CD4-positive, alpha-beta T cell treated with Interleukin-4 for 1 hour (primary cell): Measurements from ENCODE around the gene PTPRJ.
"Not testable (repeated sequence)": the region's sequence is repeated elsewhere in the genome, so short reads cannot be mapped to it uniquely, and the experiment has no call there.

ENCODE experiments used
- DNase-seq, 2 donors: peaks; one replicate each; pipeline ENCODE4 v3.0.0-alpha.2; 2020 to 2022

Gene PTPRJ

GRCh38 chr11:47980088-47980906 lies at the start of gene PTPRJ:
Gene PTPRJ, plus strand, starts transcription at chr11:47980559. Its CDS starts 354 bp downstream, at chr11:47980913.
- DNase-seq, result peak; percentile 53 to 74

GRCh38 chr11:47932544-47932943 lies 47.8 kb upstream of the PTPRJ start:
- no peak for DNase-seq

GRCh38 chr11:47933797-47934196 lies 46.6 kb upstream of the PTPRJ start:
- DNase-seq, result not testable (repeated sequence)

DNA sequence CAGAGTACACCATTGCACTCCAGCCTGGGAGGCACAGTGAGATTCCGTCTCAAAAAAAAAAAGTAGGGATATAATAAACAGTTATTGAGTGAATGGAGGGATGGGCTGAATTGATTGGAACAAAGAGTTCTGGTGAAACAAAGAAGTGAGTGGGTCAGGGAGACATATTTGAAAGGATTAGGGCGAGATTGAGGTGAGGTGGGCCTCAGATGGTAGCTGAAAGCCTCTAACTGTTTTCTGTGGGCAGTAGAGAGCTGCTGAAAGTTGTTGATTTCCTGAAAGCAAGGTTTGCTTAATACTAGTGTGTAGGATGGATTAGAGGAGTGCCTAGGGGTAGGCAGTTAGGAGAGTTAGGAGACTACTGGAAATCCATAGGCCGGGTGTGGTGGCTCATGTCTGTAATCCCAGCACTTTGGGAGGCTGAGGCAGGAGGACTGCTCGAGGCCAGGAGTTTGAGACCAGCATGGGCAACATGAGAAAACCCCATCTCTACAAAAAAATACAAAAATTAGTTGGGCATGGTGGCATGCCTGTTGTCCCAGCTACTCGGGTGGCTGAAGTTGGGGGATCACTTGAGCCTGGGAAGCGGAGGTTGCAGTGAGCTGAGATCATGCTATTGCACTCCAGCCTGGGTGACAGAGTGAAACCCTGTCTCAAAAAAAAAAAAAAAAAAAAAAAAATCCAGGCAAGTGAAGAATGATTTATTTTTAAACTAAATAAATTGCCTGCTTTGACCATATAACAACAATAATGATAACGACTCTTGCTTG lies 41.4 kb upstream of the PTPRJ start:
- no peak for DNase-seq

DNA sequence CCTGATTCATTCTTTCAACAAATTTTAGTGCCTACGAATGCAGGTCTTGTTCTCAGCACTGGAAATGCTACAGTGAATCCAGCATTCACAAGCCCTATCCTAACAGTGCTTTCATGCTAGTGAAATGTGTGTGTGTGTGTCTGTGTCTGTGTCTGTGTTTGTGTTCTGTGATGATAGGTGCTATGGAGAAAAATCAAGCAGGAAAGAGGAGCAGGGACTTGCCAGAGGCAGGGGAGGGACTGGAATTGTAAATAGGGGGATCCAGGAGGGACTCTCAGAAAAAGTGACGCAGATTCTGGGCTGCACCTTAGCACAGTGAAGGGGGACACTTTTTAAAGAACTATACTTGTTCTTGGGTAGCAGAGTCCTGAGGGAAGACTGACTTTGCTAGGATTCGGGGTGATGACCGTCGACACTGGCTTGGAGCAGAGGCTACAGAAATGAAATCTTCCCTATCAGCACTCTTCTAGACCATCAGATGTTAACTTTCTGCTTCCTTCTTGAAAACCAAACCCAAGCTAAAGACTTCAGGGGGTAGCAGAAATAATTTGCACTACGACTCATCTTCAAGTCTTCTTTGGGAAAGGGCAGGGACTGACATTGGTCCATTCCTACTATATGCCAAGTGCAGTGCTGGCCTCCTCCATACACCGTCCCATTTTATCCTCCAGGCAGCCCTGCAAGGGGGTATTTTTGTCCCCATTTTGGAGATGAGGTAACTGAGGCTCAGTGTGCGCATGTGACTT lies 39.3 kb upstream of the PTPRJ start:
- DNase-seq, result no peak

- no peak for DNase-seq
Observed at GRCh38 chr11:47941907-47942558, 38.3 kb upstream of the PTPRJ start.

GRCh38 chr11:47943721-47944586 lies 36.4 kb upstream of the PTPRJ start:
- DNase-seq, result no peak

- DNase-seq, result no peak
Observed at GRCh38 chr11:47944632-47945031, 35.7 kb upstream of the PTPRJ start.

DNA sequence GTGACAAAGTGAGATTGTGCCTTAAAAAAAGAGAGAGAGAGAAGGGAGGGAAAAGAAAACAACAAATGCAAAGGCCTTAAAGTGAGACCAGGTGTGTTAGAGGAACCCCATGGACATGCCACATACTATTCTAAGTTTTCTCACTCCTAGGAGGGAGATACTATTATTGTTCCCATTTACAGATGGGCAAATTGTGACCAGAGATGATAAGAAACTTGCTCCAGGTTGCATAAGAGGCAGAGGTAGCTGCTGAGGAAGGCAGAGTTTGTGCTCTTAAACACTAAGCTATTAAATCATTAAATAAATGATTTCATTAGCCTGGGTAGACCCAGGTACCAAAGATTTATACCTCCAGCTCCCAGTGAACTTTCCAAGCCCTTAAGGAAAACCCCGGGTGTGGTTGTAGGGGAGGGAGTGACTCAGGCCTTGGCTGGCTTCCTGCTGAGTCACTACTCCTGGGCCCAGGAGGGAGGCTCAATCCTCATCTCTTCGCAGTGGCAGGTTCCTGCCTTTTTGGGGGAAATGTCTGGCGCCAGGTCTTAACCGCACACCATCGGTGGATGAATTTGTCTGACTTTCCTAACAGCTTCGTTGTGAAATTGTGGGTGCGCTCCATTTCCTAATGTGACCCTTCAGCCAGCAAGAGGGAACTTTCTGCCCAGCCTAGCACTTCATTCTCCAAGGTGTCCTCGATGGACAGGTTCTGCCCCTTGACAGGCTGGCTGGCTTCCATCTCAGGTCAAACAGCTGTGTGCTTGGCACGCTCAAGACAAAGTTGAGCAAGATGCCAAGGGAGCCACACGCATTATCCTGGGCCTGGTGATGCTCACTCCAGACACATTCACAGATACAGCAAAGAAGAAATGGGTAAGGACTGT lies 33.4 kb upstream of the PTPRJ start:
- DNase-seq, result peak; percentile 15 to 69

DNA sequence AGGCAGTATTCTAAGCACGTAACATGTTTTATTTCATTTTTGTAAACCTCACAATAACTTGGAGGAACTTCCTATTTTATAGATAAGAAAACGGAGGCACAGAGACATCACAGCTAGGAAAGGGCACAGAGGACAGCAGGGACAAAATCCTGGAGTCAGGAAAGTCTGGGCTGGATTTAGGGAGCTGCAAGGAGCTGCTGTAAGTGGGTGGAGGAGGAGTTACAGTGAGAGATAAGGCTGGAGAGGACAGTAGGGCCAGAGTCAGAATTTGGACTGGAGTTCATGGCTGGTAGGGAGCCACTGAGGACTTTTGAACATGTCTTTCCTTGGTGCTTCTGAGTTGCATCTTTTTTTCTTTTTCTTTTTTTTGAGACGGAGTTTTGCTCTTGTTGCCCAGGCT lies 32.2 kb upstream of the PTPRJ start:
- DNase-seq, result no peak

DNA sequence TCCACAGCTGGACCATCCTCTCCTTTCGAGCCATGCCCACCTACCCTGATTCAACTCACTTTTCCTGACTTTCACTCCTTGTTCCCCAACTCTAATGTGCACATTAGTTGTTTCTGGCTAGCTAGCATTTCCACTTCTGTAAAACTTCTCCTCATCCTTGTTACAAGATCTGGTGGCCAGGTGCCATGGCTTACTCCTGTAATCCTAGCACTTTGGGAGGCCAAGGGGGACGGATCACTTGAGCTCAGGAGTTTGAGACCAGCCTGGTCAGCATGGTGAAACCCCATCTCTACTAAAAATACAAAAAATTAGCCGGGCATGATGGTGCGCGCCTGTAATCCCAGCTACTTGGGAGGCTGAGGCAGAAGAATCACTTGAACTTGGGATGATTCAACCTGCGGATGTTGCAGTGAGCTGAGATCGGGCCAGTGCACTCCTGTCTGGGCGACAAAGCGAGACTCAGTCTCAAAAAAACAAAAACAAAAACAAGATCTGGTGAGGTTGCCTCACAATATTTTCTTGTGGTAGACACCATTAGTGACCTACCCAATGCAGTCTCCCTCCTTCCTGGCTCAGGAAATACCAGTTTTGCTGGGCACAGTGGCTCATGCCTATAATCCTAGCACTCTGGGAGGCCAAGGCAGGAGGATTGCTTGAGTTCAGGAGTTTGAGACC lies 31.2 kb upstream of the PTPRJ start:
- not testable (repeated sequence) for DNase-seq

DNA sequence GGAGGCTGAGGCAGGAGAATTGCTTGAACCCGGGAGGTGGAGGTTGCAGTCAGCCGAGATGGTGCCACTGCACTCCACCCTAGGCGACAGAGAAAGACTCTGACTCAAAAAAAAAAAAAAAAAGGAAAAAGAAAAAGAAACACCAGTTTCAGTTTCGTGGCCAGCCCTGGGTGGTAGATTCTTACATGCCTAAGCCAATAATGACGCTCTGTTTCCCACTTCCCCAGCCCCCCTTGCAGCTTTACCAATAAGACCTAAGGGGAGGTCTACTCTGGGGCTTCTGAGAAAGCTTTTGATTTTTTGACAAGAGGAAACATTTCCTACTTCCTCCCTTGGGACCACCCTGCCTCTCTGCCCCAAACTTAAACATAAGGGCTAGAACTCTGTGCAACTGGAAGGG lies 30.0 kb upstream of the PTPRJ start:
- peak; percentile 70 to 81 for DNase-seq

DNA sequence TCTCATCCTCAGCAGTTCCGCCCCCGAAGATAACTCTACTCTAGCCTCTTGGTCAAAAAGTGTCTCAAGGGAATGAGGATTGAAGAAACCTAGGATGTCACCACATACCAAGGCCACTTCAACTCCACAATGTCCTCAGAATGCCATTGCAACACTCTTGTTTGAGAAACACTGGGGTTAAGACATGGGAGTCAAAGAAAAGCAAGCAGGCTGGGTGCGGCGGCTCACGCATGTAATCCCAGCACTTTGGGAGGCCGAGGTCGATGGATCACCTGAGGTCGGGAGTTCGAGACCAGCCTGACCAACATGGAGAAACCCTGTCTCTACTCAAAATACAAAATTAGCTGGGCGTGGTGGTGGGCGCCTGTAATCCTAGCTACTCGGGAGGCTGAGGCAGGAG lies 28.9 kb upstream of the PTPRJ start:
- DNase-seq, result not testable (repeated sequence)

- peak in 1 of 2 donors; percentile 23 for DNase-seq
Observed at GRCh38 chr11:47955061-47955755, 25.2 kb upstream of the PTPRJ start.

GRCh38 chr11:47960015-47960414 lies 20.3 kb upstream of the PTPRJ start:
- DNase-seq, result no peak

- no peak for DNase-seq
Observed at GRCh38 chr11:47961383-47961782, 19.0 kb upstream of the PTPRJ start.

- DNase-seq, result no peak
Observed at GRCh38 chr11:47964546-47964945, 15.8 kb upstream of the PTPRJ start.

GRCh38 chr11:47967577-47968525 lies 12.5 kb upstream of the PTPRJ start:
- DNase-seq, result no peak
